ENCODE measurements around the gene CEP57L1.
"Not testable (repeated sequence)": the region's sequence is repeated elsewhere in the genome, so short reads cannot be mapped to it uniquely, and the experiment has no call there.

Gene CEP57L1

GRCh38 chr6:109105681-109106080 is 10.4 kb downstream of the CEP57L1 start:
- no peak for DNase-seq (ENCODE audit: low read depth)

- not testable (repeated sequence) for DNase-seq (ENCODE audit: low read depth)
Observed at GRCh38 chr6:109109663-109110062, 14.4 kb downstream of the CEP57L1 start.

GRCh38 chr6:109112663-109113062 is 17.4 kb downstream of the CEP57L1 start:
- DNase-seq (ENCODE audit: low read depth), result not testable (repeated sequence)

- no peak for DNase-seq (ENCODE audit: low read depth)
Observed at GRCh38 chr6:109117346-109118035, 22.2 kb downstream of the CEP57L1 start.

- no peak for DNase-seq (ENCODE audit: low read depth)
Observed at GRCh38 chr6:109118337-109118736, 23.0 kb downstream of the CEP57L1 start.

- DNase-seq (ENCODE audit: low read depth), result no peak
Observed at GRCh38 chr6:109118871-109119354, 23.6 kb downstream of the CEP57L1 start.

GRCh38 chr6:109121411-109121810 is 26.1 kb downstream of the CEP57L1 start:
- DNase-seq (ENCODE audit: low read depth), result no peak

GRCh38 chr6:109124219-109124618 is 28.9 kb downstream of the CEP57L1 start:
- no peak for DNase-seq (ENCODE audit: low read depth)

GRCh38 chr6:109125504-109125903 is 30.2 kb downstream of the CEP57L1 start:
- DNase-seq (ENCODE audit: low read depth), result no peak

GRCh38 chr6:109130065-109130464 is 34.8 kb downstream of the CEP57L1 start:
- no peak for DNase-seq (ENCODE audit: low read depth)

- DNase-seq (ENCODE audit: low read depth), result not testable (repeated sequence)
Observed at GRCh38 chr6:109135600-109135999, 40.3 kb downstream of the CEP57L1 start.

GRCh38 chr6:109136039-109136438 is 40.7 kb downstream of the CEP57L1 start:
- not testable (repeated sequence) for DNase-seq (ENCODE audit: low read depth)

GRCh38 chr6:109136530-109136929 is 41.2 kb downstream of the CEP57L1 start:
- DNase-seq (ENCODE audit: low read depth), result not testable (repeated sequence)

GRCh38 chr6:109139109-109139508 is 43.8 kb downstream of the CEP57L1 start:
- no peak for DNase-seq (ENCODE audit: low read depth)

GRCh38 chr6:109142067-109142466 is 46.8 kb downstream of the CEP57L1 start:
- DNase-seq (ENCODE audit: low read depth), result not testable (repeated sequence)

- DNase-seq (ENCODE audit: low read depth), result no peak
Observed at GRCh38 chr6:109143191-109143590, 47.9 kb downstream of the CEP57L1 start.

GRCh38 chr6:109148251-109148650 is 52.9 kb downstream of the CEP57L1 start:
- DNase-seq (ENCODE audit: low read depth), result not testable (repeated sequence)

- DNase-seq (ENCODE audit: low read depth), result not testable (repeated sequence)
Observed at GRCh38 chr6:109148716-109149115, 53.4 kb downstream of the CEP57L1 start.

- DNase-seq (ENCODE audit: low read depth), result no peak
Observed at GRCh38 chr6:109153752-109154151, 58.4 kb downstream of the CEP57L1 start.

GRCh38 chr6:109164331-109164730 is 69.0 kb downstream of the CEP57L1 start:
- no peak for DNase-seq (ENCODE audit: low read depth)

- DNase-seq (ENCODE audit: low read depth), result no peak
Observed at GRCh38 chr6:109165392-109165974, 70.2 kb downstream of the CEP57L1 start.

GRCh38 chr6:109166673-109167072 is 71.4 kb downstream of the CEP57L1 start:
- no peak for DNase-seq (ENCODE audit: low read depth)

- DNase-seq (ENCODE audit: low read depth), result no peak
Observed at GRCh38 chr6:109167562-109167961, 72.3 kb downstream of the CEP57L1 start.

- DNase-seq (ENCODE audit: low read depth), result no peak
Observed at GRCh38 chr6:109170333-109170732, 75.0 kb downstream of the CEP57L1 start.
